ENCODE results near the gene MRPL54.
A peak's percentile ranks its signal among the peaks of the same experiment; 100 is the strongest.

The MRPL54 gene

DNA sequence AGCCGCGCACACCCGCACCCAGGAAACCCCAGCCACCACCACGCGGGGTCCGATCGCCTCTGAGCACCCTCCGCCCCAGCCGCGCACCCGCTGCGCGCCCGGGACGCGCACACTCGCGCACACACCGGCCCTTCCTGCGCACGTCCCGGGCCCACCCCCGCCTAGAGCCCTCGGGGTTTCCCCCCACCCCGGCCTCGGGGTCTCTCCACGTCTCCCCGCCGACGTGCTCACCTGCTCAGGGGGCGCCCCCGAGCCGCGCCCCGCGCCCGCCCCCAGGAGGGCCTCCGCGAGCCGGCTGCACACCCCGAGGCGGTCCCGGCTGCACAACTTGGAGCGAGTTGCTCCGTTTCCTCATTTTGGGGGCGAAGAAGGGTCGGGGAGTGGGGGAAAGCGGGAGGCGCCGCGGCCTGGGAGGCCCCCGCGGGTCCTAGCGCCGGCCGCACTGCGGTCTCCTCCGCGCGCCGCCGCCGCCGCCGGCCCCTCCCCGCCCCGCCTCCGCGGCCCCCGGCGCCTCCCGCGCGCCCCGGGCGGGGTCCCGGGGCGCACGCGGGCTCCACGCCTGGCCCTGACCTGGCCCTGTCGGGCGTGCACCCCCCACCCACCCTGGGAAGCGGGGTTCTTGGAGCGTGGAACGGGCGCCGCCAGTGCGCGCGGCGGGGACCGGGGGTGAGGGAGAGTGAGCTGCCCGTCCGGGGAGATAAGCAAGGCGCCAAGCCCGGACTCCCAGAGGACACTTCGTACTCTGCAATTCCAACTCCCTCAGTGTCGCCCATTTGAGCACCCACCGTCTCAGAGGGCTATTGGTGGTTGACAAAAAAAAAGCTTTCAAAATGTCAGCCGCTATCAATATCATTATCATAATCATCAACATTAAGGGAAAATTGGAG lies 23.7 kb downstream of the MRPL54 start, which contains the start of gene MATK:
MATK (minus strand) TSS at position 444 of the 887 bp plus-strand sequence. CDS start 1,246 bp downstream, outside the sequence.
- peak; percentile 14 for DNase-seq

DNA sequence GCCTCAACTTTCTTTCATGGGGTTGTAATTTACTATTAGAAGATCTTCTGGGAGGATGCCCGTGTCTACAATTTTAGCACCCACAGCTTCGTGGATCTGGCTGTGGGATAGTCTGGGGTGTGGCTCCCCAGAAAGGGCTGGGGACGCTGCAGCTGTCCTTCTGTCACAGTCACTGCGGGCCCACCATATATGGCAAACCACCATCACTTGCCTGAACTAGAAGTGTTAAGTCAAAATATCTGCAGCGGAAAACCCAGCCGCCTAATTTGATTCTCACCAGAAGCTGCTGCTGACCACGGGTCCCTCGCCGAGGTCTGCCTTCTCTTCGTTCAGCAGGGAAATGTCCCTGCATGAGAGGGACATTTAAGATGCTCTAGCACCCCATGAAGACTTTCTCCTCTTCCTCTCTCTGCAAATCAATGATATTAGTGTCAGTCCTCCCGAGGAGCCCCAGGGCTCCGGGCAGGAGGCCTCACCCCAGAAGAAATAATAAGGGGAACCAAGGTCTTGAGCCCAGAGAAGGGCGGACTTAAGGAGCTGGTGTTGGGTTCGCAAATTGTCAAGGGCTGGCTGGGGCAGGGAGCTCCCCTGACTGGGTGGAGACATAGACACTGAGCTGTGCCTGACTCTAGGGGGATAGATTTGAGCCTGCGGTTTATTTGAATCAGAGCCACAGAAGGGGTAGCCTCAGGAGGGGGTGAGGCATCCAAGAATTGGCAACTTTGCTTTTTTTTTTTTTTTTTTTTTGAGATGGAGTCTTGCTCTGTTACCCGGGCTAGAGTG lies 26.7 kb downstream of the MRPL54 start:
- no peak for DNase-seq

DNA sequence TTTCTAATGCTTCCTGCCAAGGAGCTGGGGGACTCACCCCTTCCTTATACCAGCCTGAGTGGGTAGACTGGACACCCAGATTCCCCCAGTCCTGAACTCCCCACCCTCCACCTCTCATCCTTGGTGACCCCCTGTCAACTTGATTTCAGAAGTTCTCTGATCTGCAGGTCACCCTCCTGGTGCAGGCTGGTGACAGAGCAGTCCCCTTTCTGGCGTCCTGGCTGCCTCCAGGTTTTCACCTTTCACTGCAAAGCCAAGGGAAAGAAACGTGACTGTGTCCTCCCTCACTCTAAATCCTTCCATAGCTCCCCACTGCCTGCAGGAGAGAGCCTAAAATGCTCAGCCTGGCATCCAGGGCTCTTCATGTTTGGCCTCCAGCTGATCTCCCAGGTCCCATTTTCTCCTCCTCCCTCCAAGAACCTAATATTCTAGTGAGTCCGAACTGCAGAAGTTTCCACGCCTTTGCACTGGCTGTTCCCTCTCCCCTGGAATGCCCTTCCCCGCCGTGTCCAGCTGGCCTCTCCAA lies 27.8 kb downstream of the MRPL54 start:
- no peak for DNase-seq

DNA sequence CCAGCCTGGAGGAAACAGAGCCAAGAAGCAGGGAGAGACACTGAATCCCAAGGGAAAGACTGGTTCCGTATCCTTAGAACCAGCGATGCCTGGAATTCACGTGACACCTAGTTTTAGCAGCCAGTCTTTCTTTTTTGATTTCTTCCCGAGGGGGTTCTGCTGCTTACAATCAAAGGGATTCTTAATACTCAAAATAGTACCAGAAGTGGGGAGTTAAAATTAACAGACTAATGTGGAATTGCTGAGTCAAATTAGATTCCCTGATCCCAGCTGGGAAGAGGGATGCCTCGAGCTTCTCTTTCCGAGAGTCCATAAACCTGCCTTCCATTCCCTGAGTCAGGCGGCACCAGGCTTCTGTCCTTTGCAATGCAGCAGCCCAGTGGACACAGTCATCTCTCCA lies 28.5 kb downstream of the MRPL54 start:
- DNase-seq = no peak

DNA sequence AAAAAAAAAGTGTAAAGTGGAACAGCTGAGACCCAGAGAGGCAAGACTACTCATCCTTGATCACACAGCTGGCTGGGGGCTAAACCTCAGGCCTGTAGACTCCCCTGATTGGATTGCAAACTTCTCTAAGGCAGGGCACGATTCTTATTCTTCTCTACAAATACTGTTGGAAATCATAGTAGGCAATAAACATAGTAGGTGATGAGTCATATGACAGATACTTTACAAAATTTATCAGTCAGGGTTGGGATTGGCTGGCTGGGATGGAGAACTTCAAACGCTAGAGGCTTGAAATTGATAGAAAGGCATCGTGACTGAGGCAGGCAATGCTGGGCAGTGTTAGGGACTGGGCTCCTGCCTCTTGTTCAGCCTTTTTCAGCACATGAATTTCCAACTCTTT lies 29.6 kb downstream of the MRPL54 start:
- DNase-seq = no peak

DNA sequence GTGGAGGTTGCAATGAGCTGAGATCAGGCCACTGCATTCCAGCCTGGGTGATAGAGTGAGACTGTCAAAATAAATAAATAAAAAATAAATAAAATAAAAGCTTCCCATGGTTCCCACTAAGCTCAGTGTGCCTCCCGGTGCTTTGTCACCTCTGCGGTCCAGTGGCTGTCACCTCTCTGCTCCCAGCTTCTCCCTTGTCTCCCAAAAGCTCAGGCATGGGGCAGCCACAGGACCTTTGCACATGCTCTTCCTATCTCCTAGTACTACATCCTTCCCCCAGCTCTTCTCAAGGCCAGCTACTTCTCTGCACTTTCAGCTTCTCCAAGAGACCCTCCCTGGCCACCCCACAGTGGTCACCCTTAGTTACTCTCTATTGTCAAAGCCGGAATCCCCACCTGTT lies 31.3 kb downstream of the MRPL54 start:
- DNase-seq = no peak

DNA sequence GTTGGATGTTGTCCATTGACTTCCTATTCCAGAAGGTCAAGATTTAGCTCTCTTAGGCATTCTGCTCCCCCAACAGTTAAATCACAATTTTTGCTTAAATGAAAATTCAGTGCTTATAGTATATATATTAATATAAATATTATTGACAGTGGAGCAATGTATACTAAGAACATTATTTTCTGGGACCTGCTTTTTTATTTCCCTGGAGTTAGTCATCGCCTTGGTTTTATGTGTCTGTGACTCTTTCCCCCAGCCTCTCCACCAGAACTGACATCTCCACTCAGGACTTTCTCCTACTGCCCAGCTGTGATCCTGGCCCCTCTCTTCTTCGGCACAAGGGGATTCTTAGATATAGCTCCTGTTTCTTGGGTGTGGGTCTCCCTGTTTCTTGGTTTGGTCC lies 33.9 kb downstream of the MRPL54 start:
- DNase-seq = no peak

DNA sequence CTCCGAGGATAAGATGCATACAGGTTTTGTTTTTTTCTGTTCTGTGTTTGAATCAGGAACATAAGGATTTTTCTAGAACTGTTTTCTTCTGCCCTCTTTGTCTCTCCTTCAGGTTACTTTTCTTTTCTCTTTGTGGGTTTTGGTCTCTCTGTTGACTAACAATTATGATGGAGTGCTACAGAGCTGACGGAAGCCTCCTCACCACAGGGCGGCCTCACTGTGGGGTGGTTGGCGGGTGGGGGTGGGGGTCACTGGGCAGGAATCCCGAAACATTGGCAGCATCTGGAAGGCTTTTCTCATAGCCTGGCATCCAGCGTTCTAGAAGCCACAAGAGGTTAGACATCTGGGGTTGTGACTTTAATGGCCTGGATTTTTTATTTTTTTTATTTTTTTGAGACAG lies 35.7 kb downstream of the MRPL54 start:
- peak; percentile 55 for DNase-seq

DNA sequence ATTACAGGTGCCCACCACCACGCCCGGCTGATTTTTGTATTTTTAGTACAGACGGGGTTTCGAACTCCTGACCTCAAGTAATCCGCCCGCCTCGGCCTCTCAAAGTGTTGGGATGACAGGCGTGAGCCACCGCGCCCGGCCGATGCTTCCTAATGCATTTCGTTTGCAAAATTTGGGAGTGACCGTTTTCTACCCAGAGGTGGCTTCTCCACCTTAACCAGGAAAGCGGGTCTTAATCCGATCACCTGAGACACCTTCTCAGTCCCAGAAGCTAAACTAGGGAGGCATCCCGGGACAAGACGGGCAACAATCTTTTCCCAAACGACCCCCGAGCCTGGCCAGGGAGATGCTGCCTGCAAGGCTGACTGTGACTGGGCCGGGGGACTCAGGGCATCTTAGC lies 38.5 kb downstream of the MRPL54 start:
- no peak for DNase-seq

DNA sequence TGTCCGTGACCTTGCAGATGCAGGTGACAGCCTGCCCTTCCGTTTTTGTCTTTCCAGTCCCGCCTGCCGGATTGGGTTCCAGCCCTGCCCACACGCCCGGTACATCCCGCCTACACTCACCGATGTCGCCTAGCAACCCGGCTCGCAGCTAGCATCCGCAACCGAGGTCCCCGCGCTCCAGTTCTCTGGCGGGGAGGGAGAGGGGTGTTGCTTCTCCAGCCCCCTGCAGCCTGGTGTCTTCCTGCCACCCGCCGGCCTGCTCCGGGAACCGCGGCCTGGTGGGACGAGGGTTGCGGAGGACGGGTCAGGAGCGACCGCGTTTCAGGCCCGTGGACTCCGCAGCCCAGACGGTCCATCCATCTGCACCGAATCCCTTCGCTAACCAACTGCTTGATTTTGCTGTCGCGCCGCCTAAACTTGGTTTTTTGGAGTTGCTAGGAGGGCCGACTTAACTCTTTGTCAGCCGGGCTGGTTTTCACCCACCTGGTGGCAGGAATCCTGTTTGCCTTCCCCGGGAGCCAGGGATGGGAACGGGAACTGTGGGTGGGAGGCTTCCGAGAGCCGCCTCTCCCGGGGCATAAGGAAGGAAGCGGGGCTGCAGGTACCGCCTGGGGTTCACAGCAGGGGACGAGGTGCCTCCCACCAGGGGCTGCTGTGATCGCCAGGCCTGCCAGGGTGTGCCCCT lies 39.1 kb downstream of the MRPL54 start:
- DNase-seq = peak; percentile 77

DNA sequence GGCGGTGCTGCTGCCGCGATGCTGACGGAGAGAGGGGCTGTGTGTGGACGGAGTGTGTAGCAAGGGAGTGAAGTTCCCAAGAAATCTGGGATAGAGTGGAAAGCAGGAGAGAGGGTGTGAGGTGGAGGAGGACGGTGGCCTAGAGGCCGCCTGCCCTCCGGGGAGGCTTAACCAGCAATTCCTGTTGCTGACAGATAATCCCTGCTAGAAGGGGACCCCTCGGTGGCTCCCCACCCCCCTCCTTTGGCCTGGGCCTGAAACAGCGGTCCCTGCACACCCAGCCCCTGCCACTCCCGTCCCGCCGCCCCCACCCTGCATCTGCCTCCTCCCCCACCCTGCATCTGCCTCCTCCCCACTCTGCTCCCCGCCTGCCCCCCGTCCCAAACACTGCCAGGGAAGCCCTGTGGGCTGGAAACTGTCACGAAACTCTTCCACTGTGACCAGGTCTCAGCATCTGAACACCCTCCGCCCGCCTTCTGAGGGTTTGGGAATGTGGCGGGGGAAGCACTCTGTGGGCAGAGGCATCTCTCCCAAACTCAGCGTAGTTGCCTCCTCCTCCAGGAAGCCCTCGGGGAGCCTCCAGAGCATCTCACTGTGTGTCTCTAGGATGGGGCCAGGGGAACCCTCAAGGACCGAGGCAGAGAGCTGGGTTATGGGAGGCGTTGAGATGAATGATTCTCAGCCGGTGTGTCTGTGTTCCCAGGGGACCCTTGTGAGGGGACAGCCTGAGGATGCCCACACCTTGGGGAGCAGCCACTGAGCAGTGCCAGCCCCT lies 40.8 kb downstream of the MRPL54 start:
- no peak for DNase-seq

DNA sequence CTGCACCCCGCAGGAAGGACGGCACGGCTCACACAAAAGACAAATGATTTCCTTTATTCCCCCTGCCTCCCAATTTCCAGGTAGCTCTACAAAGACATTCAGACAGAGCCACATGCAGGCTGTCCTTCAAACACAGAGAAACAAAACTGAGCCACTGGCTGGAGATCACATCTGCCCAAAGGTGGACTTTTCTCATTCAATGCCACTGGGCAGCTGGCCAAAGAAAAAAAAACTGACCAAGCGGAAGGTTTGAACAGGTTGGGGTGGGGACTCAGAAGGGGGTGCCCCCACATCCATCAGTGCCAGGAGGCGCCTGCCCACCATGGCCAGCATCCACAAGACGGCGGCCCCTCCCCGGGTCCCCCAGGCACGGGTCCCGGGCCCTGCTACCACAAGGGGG lies 41.5 kb downstream of the MRPL54 start:
- no peak for DNase-seq

DNA sequence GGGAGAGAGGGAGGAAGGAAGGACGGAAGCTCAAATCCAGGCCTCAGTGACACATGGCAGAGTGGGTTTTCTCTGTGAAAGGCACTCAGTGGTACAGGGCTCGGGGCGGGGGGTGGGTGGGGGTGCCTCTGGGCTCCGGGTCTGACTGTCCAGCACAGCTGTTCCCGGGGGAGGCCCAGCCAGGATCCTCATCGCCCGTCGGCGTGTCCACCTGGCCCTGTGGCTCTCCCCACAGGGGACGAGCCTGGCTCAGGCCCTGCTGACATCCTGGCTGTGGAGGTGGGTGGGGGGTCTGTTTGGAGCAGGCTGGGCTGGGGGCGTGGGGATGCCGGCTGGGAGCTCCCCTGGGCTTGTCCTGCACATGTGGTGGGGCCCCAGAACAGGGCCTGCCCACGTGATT lies 41.9 kb downstream of the MRPL54 start:
- DNase-seq = no peak

DNA sequence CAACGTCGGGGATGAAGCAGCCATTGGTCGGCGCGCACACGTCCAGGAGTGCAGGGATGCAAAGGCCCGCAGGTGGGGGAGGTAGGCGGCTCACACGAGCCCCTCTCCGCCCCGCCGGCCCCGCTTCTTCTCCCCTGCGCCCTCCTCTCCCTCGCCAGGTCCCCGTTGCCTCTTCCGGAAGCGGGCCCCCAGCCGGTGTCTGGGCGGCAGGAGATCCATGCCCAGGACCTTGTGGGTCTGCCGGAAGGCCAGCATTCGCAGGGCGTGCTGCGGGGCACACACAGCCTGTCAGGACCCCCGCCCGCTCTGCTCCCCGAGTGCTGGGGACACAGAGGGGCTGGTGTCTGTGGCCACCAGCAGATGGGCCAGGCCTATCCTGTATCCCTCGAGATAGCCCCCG lies 43.4 kb downstream of the MRPL54 start:
- DNase-seq = no peak

DNA sequence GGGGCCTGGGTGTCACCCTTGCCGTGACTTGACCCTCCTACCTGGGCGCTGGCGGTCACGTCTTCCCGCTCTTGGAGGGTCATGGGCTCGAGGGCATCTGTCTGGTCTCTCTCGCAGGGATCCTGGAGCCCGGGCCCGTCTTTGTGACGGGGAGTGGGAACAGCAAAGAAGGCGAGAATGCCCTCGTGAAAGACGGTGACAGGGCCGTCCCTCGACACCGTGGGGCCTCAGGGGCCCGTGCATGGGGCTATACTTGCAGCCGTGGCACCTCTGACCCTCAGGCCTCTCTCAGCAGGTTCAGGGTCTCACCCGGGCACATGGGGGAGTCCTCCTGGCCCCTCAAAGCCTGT lies 44.6 kb downstream of the MRPL54 start:
- no peak for DNase-seq

DNA sequence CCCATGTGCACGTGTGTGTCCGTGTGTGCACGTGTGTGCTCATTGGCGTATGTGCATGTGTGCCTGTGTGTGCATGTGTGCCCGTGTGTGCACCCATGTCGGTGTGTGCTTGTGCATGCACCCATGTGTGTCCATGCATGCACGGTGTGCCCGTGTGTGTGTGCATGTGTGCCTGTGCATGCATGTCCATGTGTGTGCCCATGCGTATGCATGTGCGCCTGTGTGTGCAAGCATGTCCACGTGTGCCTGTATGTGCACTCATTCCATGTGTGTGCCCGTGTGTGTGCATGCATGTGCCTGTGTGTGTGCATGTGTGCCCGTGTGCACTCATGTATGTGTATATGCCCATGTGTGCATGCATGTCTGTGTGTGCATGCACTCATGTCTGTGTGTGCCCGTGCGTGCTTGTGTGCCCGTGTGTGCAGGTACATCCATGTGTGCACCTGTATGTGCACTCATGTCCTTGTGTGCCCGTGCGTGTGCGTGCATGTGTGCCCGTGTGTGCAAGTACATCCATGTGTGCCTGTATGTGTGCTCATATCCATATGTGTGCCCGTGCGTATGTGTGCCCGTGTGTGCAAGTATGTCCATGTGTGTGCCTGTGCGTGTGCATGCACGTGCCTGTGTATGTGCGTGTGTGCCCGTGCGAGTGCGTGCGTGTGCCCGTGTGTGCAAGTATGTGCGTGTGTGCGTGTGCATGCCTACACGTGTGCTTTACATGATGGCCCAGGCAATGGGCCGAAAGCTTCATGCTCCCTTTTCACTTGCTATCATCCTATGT lies 45.3 kb downstream of the MRPL54 start:
- DNase-seq = no peak

DNA sequence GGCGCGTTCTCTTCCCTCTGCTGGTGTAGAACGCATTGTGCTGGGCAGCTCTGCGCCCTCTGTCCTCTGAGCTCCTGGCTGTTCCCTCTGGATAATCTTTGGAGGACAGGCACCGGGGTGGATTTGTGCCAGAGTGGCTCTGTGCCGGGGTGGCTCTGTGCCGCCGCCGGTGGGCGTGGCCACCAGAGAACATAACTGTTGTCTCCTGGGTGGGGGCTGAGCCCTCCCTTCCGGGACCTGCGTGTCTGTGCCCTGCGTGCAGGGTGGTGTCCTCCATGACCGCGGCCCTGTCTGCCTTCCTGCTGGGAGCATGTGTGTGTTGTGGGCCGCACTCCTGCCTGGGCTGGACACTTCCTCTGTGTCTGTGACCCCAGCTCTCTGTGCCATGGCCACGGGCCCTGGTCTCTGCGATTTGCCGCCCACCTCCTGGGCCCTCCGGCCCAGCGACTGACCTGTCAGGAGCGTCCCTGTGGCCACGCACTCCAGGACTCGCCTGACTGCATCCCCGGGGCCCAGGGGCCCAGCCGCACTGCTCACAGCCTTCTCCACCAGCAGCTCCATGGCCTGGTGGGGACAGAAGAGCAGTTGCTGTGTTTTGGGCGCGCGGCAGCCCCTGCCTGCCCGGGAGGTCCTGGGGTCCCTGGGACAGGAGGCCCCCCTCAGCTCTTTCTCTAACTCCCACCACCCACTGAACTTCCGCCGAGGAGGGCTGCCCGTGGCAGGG lies 46.1 kb downstream of the MRPL54 start:
- no peak for DNase-seq

DNA sequence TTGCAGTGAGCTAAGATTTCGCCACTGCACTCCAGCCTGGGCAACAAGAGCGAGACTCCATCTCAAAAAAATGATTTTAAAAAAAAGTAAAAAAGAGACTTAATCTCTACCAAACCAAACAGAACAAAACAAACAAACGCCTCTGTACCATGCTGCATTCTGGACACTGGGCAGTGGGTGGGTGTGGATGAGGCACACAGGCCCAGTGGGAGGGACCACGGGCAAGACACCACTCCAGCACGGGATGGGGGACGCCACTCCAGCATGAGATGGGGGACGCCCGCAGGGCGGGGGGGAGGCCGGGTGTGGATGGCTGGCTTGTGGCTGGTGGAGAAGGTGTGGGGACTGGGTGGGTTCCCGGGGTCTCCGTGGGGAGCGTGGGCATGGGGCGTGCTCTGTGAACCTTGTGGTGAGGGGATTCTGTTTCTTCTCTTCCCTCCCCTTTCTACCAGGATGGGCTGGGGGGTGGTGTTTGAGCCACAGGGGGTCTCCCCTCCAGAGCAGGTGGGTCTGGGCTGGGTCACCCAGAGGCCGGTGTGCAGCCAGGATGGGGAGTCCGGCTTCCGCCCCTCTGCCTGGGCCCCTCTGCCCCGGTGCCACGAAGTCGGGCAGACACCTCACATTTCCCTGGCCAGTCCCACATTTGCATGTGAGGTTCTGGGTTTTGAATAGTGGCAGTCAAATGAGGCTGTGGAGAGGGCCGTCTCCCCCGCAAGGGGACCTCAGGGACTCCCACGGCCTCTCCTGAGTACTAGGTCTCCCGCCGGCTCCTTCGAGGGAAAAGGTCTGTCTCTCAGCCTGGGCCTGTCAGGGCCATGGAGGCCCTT lies 47.6 kb downstream of the MRPL54 start:
- no peak for DNase-seq

DNA sequence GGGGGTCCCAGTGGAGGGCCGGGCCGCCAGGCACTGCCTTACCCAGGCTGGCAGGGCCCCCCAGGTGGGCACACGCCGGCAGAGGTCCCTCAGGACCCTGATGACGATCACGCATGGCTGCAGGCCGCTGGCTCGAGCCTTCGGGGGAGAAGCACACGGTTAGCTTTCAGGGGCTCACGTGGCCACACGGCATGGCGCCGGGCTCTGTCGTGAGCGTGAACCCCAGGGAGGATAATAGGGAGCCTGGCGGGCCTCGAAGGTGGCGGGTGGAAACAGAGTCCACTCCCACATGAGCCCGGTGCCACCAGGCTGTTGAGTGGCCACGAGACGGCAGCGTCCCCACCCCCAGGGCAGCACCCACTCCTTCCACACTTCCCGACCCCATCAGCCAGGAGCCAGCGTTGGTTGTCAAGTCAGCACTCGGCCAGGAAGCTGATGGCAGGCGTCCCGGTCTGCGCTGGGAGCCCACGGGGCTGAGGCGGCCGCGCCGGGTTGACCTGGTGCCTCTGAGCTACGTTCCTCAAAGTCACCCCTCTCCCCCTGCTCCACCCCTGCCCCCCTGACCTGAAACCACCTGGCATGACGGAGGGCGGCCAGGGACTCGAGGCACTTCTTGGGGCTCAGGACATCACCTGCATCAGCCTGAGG lies 48.4 kb downstream of the MRPL54 start:
- DNase-seq = no peak
